Measurements from ENCODE around the gene PDXK. TPM values are rescaled to one million over a fixed set of nuclear protein-coding genes. Genes with fewer than 3 reads are reported as not detected.

PDXK gene
- total and polyA plus RNA-seq, 9 of the 15 experiments (the other 6 are each of a cell fraction or from before 2014, with no cell fraction given), result 5.6 to 162 (median 76.5) TPM

GRCh38 chr21:43719748-43720538 is 1.0 kb downstream of the PDXK start:
- intact Hi-C loops (cut with micrococcal nuclease), result no loop called here
- ATAC-seq, result peak; percentile 4
- in situ Hi-C loops (cut with MboI), result no loop called here
- no peak for FAIRE-seq
- no TSS peak for BruUV-seq (replicated peaks)
- Histone ChIP-seq H3K4me3 (peak overlapping the region; percentile 100), H3K4me1 (replicated peaks in 1 of 2; ENCODE audit: control insufficient read depth in 2 of 2, insufficient read depth in 2 of 2, low read length in 2 of 2) (peaks cover 29 to 52% of the 10 kb centered on the region in 2 experiments; a peak in 4 of 5 replicates), H3K9me1 (ENCODE audit: control insufficient read depth, insufficient read depth, low read length) (peaks cover 19% of the 10 kb centered on the region), H2AFZ (ENCODE audit: low read depth, low read length) (peak overlapping the region; percentile 87), H3K27ac (ENCODE audit: extremely low read depth, low read depth, low read length) (peak overlapping the region; percentile 97), H3K9ac (ENCODE audit: insufficient read depth in 1 of 2, low read depth in 2 of 2, low read length in 2 of 2) (peak overlapping the region; percentile 96 to 100), H3K9me3 (replicated peaks; ENCODE audit: control insufficient read depth, insufficient read depth, low read depth, low read length) (no peaks in the 10 kb centered on the region), H3K79me2 (ENCODE audit: control insufficient read depth, insufficient read depth, low read length) (peaks cover 58% of the 10 kb centered on the region), H3K4me2 (ENCODE audit: insufficient read depth, low read length) (peak overlapping the region; percentile 94), H4K20me1 (replicated peaks; ENCODE audit: control insufficient read depth, insufficient read depth, low read length) (peaks cover 27% of the 10 kb centered on the region), H3K27me3 (ENCODE audit: control insufficient read depth in 2 of 2, insufficient read depth in 2 of 2, low read length in 2 of 2) (no peaks in the 10 kb centered on the region), H3K36me3 (ENCODE audit: control insufficient read depth, insufficient read depth, low read length) (peaks cover 47% of the 10 kb centered on the region; the same call in 2 of the 3 replicates)
- DNase-seq (ENCODE audit: extremely low read depth in 1 of 4, low spot score in 3 of 4), result peak in 1 of 4 experiments; percentile 36
- POLR2A ChIA-PET, result interaction anchor here (0.7 to 1.8 kb wide), 7 partner anchors 8 to 267 kb away, joined by 3 to 19 read pairs (median 3); no protein-coding TSS in a partner anchor
- WGBS (ENCODE audit: insufficient coverage, low coverage, missing lambda C conversion rate), result 13% methylated on average over 49 of the region's 49 CpGs
- CTCF ChIA-PET (ENCODE audit: low intra/inter-chr PET ratio), result no interaction called here
- TF ChIP-seq SRSF1 (IDR thresholded peaks at IDR 0.05; ENCODE audit: low read depth, low read length) (no peak), ZSCAN32 (CRISPR knock-in tag; IDR thresholded peaks at IDR 0.05) (0 out of 2 replicates have a peak, but pooled peaks have one; percentile 2), TEAD1 (CRISPR knock-in tag; IDR thresholded peaks at IDR 0.05) (0 out of 4 replicates have a peak, but pooled peaks of 1 of the 2 experiments have one; percentile 4), MAFG (tag; conservative IDR thresholded peaks at IDR 0.05) (no peak), ZBTB7A (IDR thresholded peaks at IDR 0.05; ENCODE audit: borderline replicate concordance, control insufficient read depth, low read depth, low read length) (peak; percentile 23; the same call in 1 of the 2 replicates), GTF2E2 (tag; IDR thresholded peaks at IDR 0.05) (no peak), ZNF511 (CRISPR knock-in tag; IDR thresholded peaks at IDR 0.05) (peak; percentile 46; the same call in 1 of the 2 replicates), ZBTB43 (CRISPR knock-in tag; IDR thresholded peaks at IDR 0.05) (peak; percentile 50; the same call in 1 of the 2 replicates), ZFX (CRISPR knock-in tag; IDR thresholded peaks at IDR 0.05) (peak; percentile 64; the same call in 1 of the 2 replicates), MECOM (CRISPR knock-in tag; IDR thresholded peaks at IDR 0.05) (no peak), ZBTB11 (CRISPR knock-in tag; IDR thresholded peaks at IDR 0.05) (0 out of 6 replicates have a peak, but pooled peaks of 1 of the 3 experiments have one; percentile 0), ZNF224 (CRISPR knock-in tag; IDR thresholded peaks at IDR 0.05) (0 out of 2 replicates have a peak, but pooled peaks have one; percentile 41)

Data from K562 (cell line).